Esophagus squamous epithelium (tissue), 4 donors: Measurements from ENCODE around the gene TREML4.

Source experiments
- POLR2A ChIP-seq, 4 donors: fragments of 450-650 bp; IDR thresholded peaks; one replicate each; pipeline ENCODE4 v1.6.1; 2017; ENCODE audit warnings: antibody characterized with exemption in 4 of 4, mild to moderate bottlenecking in 4 of 4, moderate library complexity in 3 of 4
- TF ChIP-seq, protein P1 (sequence below), 6 experiments: fragments of 450-650 bp in 4 of 6; fragments of 200-600 bp in 2 of 6; sonication (generic) in 2 of 6; IDR thresholded peaks; one replicate each; pipeline ENCODE4 v1.5.1; 2016 to 2019; ENCODE audit warnings: antibody characterized with exemption in 6 of 6, mild to moderate bottlenecking in 4 of 6, moderate library complexity in 4 of 6

DNA sequence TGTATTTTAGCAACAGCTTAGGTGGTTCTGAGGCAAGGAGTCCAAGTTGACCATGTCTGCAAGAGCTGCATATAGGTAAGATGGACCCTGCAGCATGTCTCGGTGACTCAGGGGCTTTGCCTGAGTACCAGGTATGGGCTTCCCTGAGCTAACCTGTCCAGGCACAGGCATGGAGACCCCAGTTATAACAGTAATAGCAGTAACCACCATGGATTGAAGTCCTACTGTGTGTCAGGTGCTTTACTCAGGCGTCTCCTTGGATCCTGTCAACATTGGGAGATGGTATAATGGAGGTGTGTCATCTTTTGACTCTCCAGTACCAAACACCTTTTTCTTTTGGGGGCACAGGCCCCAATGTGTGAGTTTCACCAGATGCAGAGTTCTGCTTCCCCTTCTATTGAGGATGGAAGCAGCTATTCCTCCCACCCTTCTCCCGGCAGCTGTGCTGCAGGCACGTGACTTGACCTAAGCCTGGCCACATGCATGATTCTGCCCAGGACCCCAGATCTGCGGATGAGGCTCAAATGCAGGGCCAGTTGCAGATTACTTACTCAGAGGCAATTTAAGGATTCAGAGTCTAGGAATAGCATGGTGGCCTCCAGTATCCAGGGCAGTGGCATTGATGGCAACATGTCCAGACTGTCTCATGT, 44.6 kb downstream of the TREML4 start:
- TF ChIP-seq, protein P1, sequence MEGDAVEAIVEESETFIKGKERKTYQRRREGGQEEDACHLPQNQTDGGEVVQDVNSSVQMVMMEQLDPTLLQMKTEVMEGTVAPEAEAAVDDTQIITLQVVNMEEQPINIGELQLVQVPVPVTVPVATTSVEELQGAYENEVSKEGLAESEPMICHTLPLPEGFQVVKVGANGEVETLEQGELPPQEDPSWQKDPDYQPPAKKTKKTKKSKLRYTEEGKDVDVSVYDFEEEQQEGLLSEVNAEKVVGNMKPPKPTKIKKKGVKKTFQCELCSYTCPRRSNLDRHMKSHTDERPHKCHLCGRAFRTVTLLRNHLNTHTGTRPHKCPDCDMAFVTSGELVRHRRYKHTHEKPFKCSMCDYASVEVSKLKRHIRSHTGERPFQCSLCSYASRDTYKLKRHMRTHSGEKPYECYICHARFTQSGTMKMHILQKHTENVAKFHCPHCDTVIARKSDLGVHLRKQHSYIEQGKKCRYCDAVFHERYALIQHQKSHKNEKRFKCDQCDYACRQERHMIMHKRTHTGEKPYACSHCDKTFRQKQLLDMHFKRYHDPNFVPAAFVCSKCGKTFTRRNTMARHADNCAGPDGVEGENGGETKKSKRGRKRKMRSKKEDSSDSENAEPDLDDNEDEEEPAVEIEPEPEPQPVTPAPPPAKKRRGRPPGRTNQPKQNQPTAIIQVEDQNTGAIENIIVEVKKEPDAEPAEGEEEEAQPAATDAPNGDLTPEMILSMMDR (IDR thresholded peaks at IDR 0.05), result no peak
- no peak for TF ChIP-seq POLR2A (IDR thresholded peaks at IDR 0.05)
